Panc1 (cell line): ENCODE data around the gene NCKAP5. TPM values are rescaled to one million over a fixed set of nuclear protein-coding genes. Genes with fewer than 3 reads are reported as not detected.

ENCODE experiments used
- ATAC-seq: fragments of 200-7000 bp; cut with Tn5 transposase; 2 replicates; pipeline ENCODE4 v1.9.1; 2020; ENCODE audit warnings: mild to moderate bottlenecking, moderate library complexity
- BruUV-seq: library from RNA; stranded (reverse); fragments of 400-500 nt; replicated peaks from 2 replicates; lab custom pipeline; 2021; lab: Mats Ljungman, UMichigan
- CTCF ChIA-PET: fragments of 300-600 bp; sonication (Branson Sonifier 250); formaldehyde crosslinking; loops from one replicate; lab custom pipeline; 2022; ENCODE audit warnings: antibody characterized with exemption; lab: Charles Lee
- POLR2A ChIA-PET: fragments of 300-600 bp; sonication (Branson Sonifier 250); formaldehyde crosslinking; loops from one replicate; lab custom pipeline; 2022; ENCODE audit warnings: antibody characterized with exemption; lab: Charles Lee
- DNase-seq: peaks from one replicate; pipeline ENCODE4 v3.0.0-alpha.2; 2010; ENCODE audit warnings: low read depth, low spot score
- H3K27ac ChIP-seq: 2 replicates; pipeline ENCODE4 v1.5.1; 2011; ENCODE audit warnings: mild to moderate bottlenecking, low read length, inconsistent platforms
- H3K27me3 ChIP-seq: fragments of 200-500 bp; sonication (Bioruptor generic); 2 replicates; pipeline ENCODE4 v1.6.0; 2014; ENCODE audit warnings: low read length, inconsistent platforms; ENCODE audit not compliant: control insufficient read depth, insufficient read depth
- H3K36me3 ChIP-seq: fragments of 200-500 bp; sonication (Bioruptor generic); 2 replicates; pipeline ENCODE4 v1.5.1; 2014; ENCODE audit warnings: inconsistent platforms, mild to moderate bottlenecking, low read length, moderate library complexity; ENCODE audit not compliant: control insufficient read depth, insufficient read depth
- H3K4me1 ChIP-seq: 2 replicates; pipeline ENCODE4 v1.5.1; 2011; ENCODE audit warnings: inconsistent platforms, mild to moderate bottlenecking, low read length, moderate library complexity; ENCODE audit not compliant: control insufficient read depth, insufficient read depth
- H3K4me3 ChIP-seq, 2 experiments: 2 replicates each; pipeline ENCODE4 v1.5.1; 2011 to 2012; ENCODE audit warnings: low read depth in 2 of 2, low read length in 2 of 2, mild to moderate bottlenecking in 2 of 2, inconsistent platforms in 1 of 2, moderate library complexity in 1 of 2
- H3K9me3 ChIP-seq: fragments of 200-500 bp; sonication (Bioruptor generic); 2 replicates; pipeline ENCODE4 v1.5.1; 2014; ENCODE audit warnings: low read depth, mild to moderate bottlenecking, inconsistent platforms, low read length, moderate library complexity; ENCODE audit not compliant: control insufficient read depth, insufficient read depth
- POLR2AphosphoS5 ChIP-seq: IDR thresholded peaks from 2 replicates; pipeline ENCODE4 v1.6.1; 2012; ENCODE audit warnings: mild to moderate bottlenecking, low read depth, low read length, moderate library complexity
- SIN3A ChIP-seq: IDR thresholded peaks from 2 replicates; pipeline ENCODE4 v1.6.1; 2012; ENCODE audit warnings: low read depth, mild to moderate bottlenecking, low read length, moderate library complexity, borderline replicate concordance; ENCODE audit not compliant: insufficient read depth
- TCF7L2 ChIP-seq: IDR thresholded peaks from 2 replicates; pipeline ENCODE4 v1.6.1; 2011; ENCODE audit warnings: mild to moderate bottlenecking, low read depth, low read length, inconsistent platforms
- in situ Hi-C: cut with HindIII; loops from 2 replicates; pipeline ENCODE4 v1.10.0; 2016; ENCODE audit warnings: low sequenced_read_pairs, low pct_unique_long_range_greater_than_20kb
- intact Hi-C: fragments of 100-400 bp; cut with micrococcal nuclease; formaldehyde crosslinking; loops from one replicate; pipeline ENCODE4 v1.10.0; 2022; ENCODE audit not compliant: unreplicated experiment
- total RNA-seq: library from RNA; stranded (reverse); gene quantifications from one replicate; pipeline ENCODE4 v1.2.1, GENCODE V29; 2021; ENCODE audit not compliant: unreplicated experiment
- TF ChIP-seq, protein P1 (sequence below), 2 experiments: IDR thresholded peaks; 2 replicates each; pipeline ENCODE4 v1.6.1; 2011 to 2012; ENCODE audit warnings: low read depth in 2 of 2, control low read depth in 1 of 2, low read length in 1 of 2, mild to moderate bottlenecking in 1 of 2, moderate library complexity in 1 of 2; ENCODE audit not compliant: insufficient read depth in 1 of 2
- TF ChIP-seq, protein P2 (sequence below): fragments of 450-650 bp; IDR thresholded peaks from 2 replicates; pipeline ENCODE4 v1.5.1; 2017; ENCODE audit warnings: mild to moderate bottlenecking

Gene NCKAP5
- total RNA-seq, 1 experiment from 2014 or later = 0.10 TPM

DNA sequence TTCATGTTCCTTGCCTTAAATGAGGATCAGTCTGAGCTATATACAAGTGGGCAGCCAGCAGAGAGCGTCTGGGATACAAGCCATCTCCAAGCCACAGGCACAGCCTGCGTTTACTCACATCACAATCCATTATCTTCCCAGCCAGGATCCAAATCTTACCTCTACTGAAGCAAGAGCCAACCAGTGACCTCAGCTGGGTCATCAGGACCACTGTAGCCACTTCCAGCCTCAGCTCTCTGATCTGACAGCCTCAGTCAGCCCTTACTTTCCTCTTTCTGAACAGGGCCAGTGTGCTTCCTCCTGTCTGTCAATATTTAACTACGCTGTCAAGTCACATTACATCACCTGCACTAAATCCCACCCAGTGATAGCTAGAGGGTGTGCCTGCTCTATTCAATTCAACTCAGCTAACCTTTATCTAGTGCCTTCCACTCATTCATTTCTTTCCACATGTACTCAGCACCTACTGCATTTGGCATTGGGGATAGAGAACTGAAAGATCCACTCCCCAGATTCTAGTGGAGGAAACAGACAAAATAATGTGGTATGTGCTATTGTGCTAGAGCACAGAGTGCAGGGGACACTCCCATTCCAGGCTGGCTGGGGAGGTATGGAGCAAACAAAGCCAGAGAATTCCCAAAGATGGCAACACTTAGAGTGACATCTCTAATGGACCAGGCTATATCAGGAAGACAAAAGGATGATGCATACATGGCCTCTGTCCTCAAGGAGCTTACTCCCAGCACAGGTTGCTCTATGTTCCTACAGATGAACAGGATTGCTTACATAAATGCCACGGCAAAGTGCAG lies 146.5 kb downstream of the NCKAP5 start:
- no TSS peak for BruUV-seq
- Histone ChIP-seq H3K4me3 (no peak overlapping the region), H3K27me3 (no peaks in the 10 kb centered on the region), H3K36me3 (no peaks in the 10 kb centered on the region), H3K4me1 (no peaks in the 10 kb centered on the region), H3K9me3 (no peaks in the 10 kb centered on the region), H3K27ac (no peak overlapping the region)
- ATAC-seq (no peak), DNase-seq (no peak)
- intact Hi-C loops = no loop called here
- in situ Hi-C loops = no loop called here
- TF ChIP-seq POLR2AphosphoS5 (no peak), TCF7L2 (no peak), SIN3A (no peak)
- TF ChIP-seq, protein P1, sequence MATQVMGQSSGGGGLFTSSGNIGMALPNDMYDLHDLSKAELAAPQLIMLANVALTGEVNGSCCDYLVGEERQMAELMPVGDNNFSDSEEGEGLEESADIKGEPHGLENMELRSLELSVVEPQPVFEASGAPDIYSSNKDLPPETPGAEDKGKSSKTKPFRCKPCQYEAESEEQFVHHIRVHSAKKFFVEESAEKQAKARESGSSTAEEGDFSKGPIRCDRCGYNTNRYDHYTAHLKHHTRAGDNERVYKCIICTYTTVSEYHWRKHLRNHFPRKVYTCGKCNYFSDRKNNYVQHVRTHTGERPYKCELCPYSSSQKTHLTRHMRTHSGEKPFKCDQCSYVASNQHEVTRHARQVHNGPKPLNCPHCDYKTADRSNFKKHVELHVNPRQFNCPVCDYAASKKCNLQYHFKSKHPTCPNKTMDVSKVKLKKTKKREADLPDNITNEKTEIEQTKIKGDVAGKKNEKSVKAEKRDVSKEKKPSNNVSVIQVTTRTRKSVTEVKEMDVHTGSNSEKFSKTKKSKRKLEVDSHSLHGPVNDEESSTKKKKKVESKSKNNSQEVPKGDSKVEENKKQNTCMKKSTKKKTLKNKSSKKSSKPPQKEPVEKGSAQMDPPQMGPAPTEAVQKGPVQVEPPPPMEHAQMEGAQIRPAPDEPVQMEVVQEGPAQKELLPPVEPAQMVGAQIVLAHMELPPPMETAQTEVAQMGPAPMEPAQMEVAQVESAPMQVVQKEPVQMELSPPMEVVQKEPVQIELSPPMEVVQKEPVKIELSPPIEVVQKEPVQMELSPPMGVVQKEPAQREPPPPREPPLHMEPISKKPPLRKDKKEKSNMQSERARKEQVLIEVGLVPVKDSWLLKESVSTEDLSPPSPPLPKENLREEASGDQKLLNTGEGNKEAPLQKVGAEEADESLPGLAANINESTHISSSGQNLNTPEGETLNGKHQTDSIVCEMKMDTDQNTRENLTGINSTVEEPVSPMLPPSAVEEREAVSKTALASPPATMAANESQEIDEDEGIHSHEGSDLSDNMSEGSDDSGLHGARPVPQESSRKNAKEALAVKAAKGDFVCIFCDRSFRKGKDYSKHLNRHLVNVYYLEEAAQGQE (IDR thresholded peaks at IDR 0.05; ENCODE audit: insufficient read depth in 1 of 2, low read depth in 2 of 2, low read length in 1 of 2) = no peak
- TF ChIP-seq, protein P2, sequence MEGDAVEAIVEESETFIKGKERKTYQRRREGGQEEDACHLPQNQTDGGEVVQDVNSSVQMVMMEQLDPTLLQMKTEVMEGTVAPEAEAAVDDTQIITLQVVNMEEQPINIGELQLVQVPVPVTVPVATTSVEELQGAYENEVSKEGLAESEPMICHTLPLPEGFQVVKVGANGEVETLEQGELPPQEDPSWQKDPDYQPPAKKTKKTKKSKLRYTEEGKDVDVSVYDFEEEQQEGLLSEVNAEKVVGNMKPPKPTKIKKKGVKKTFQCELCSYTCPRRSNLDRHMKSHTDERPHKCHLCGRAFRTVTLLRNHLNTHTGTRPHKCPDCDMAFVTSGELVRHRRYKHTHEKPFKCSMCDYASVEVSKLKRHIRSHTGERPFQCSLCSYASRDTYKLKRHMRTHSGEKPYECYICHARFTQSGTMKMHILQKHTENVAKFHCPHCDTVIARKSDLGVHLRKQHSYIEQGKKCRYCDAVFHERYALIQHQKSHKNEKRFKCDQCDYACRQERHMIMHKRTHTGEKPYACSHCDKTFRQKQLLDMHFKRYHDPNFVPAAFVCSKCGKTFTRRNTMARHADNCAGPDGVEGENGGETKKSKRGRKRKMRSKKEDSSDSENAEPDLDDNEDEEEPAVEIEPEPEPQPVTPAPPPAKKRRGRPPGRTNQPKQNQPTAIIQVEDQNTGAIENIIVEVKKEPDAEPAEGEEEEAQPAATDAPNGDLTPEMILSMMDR = no peak
- ChIA-PET POLR2A (no interaction called here), CTCF (interaction anchor here (0.6 kb wide), 1 partner anchor 163 kb away, joined by 3 read pairs; no protein-coding TSS in a partner anchor)

GRCh38 chr2:133420788-133421187 lies 147.5 kb downstream of the NCKAP5 start:
- Histone ChIP-seq H3K9me3 (no peaks in the 10 kb centered on the region), H3K27me3 (no peaks in the 10 kb centered on the region), H3K4me3 (no peak overlapping the region), H3K27ac (no peak overlapping the region), H3K4me1 (no peaks in the 10 kb centered on the region), H3K36me3 (no peaks in the 10 kb centered on the region)
- DNase-seq (no peak), ATAC-seq (no peak)
- POLR2A ChIA-PET = no interaction called here
- in situ Hi-C loops = no loop called here
- CTCF ChIA-PET = no interaction called here
- TF ChIP-seq, protein P2 = no peak
- TF ChIP-seq TCF7L2 = no peak
- no peak for TF ChIP-seq POLR2AphosphoS5
- TF ChIP-seq SIN3A = no peak
- TF ChIP-seq, protein P1 (IDR thresholded peaks at IDR 0.05; ENCODE audit: insufficient read depth in 1 of 2, low read depth in 2 of 2, low read length in 1 of 2) = no peak
- no TSS peak for BruUV-seq
- intact Hi-C loops = no loop called here
